ENCODE data around the gene LIX1L. TPM values are rescaled to one million over a fixed set of nuclear protein-coding genes. Genes with fewer than 3 reads are reported as not detected.

The LIX1L gene
- total RNA-seq, 1 donor from 2014 or later, result 32.8 TPM

DNA sequence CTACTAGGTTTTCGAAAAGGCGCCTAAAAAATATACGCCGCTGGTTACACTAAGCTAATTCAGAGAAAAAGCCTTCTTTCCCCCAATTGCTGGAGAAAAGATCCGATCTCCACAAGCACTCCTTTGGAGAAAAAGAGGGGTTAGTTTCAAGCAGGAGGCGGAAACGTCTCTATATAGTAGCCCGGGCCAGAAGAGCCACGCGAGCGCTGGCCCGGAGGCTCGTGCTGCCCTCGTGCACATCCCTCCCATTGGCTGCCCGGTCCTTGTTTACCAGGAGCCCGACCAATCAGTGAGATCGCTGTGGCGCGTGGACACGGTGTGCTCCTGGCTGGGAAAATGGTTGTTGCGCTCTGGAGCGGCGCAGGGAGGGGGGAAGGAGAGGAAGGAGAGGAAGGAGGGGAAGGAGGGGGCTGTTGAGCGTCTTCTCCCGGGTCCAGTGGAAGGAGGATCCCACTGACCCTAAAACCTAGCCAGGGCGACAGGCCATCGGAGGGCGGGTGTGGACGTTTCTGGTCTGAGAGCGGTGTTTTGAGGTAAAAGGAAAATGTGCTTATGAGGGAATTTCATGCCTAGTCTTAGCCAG is 38.7 kb upstream of the LIX1L start, which contains the start of gene TXNIP:
Gene TXNIP (minus strand): TSS at position 147 of the 583 bp plus-strand sequence. CDS start 313 bp downstream, outside the sequence.
- peak within 1 kb of the TSS; percentile 99 for H3K27ac ChIP-seq
- TF ChIP-seq, protein P1, sequence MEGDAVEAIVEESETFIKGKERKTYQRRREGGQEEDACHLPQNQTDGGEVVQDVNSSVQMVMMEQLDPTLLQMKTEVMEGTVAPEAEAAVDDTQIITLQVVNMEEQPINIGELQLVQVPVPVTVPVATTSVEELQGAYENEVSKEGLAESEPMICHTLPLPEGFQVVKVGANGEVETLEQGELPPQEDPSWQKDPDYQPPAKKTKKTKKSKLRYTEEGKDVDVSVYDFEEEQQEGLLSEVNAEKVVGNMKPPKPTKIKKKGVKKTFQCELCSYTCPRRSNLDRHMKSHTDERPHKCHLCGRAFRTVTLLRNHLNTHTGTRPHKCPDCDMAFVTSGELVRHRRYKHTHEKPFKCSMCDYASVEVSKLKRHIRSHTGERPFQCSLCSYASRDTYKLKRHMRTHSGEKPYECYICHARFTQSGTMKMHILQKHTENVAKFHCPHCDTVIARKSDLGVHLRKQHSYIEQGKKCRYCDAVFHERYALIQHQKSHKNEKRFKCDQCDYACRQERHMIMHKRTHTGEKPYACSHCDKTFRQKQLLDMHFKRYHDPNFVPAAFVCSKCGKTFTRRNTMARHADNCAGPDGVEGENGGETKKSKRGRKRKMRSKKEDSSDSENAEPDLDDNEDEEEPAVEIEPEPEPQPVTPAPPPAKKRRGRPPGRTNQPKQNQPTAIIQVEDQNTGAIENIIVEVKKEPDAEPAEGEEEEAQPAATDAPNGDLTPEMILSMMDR (IDR thresholded peaks at IDR 0.05), result no peak
- DNase-seq, result peak; percentile 100
- intact Hi-C loops (cut with DNase I), result no loop called here
- H3K36me3 ChIP-seq, result peaks cover 36% of the 10 kb centered on the region
- no peaks in the 10 kb centered on the region for H3K9me3 ChIP-seq
- ATAC-seq, result peak; percentile 93
- H3K27me3 ChIP-seq, result no peaks in the 10 kb centered on the region
- peak within 1 kb of the TSS; percentile 92 for H3K4me3 ChIP-seq
- H3K4me1 ChIP-seq, result peaks cover 49% of the 10 kb centered on the region

GRCh38 chr1:145995964-145996432 is 38.2 kb upstream of the LIX1L start:
- no peak for ATAC-seq
- peak overlapping the region; percentile 92 for H3K4me3 ChIP-seq
- intact Hi-C loops (cut with DNase I), result no loop called here
- peaks cover 48% of the 10 kb centered on the region for H3K4me1 ChIP-seq
- TF ChIP-seq, protein P1 (IDR thresholded peaks at IDR 0.05), result no peak
- peak overlapping the region; percentile 99 for H3K27ac ChIP-seq
- no peaks in the 10 kb centered on the region for H3K9me3 ChIP-seq
- H3K36me3 ChIP-seq, result peaks cover 36% of the 10 kb centered on the region
- DNase-seq, result no peak
- H3K27me3 ChIP-seq, result no peaks in the 10 kb centered on the region

GRCh38 chr1:145995148-145995881 is 37.5 kb upstream of the LIX1L start:
- Histone ChIP-seq H3K4me1 (peaks cover 52% of the 10 kb centered on the region), H3K36me3 (peaks cover 36% of the 10 kb centered on the region), H3K27me3 (no peaks in the 10 kb centered on the region), H3K27ac (peak overlapping the region; percentile 99), H3K9me3 (no peaks in the 10 kb centered on the region), H3K4me3 (peak overlapping the region; percentile 92)
- TF ChIP-seq, protein P1 (IDR thresholded peaks at IDR 0.05), result no peak
- intact Hi-C loops (cut with DNase I), result no loop called here
- DNase-seq, result no peak
- ATAC-seq, result no peak

DNA sequence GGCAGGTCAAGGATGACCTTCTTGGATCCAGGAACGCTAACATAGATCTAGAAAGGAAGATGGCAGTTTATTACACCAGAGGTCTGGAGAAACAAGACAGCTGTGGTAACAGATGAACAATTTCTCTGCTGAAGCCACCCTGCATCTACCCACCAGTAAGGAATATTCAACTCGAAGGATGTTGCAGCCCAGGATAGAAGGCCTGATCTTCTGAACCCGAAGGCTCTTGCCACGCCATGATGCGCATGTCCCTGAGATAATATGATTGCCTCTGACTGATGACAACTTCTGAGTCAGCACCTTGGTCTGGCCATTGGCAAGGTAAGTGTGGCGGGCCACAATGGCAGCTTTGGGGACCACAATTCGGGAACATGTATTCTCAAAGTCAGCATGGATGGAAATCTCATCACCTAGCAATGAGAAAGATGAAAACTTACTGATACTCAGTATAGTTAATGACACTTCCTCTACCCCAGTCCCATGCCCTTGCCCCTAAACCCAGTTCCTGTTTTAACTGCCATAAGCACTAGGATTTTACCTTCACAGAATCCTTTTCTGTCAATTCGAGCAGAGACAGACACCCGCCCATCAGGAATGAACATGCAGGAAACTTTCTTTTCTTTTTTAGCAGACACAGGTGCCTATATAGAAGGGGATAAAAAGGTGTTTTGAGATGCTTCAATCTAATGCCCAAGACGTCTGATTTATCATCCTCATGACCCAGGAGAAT is 36.7 kb upstream of the LIX1L start:
- intact Hi-C loops (cut with DNase I), result no loop called here

More for the DNA sequence above, 36.7 kb upstream of the LIX1L start:
- ATAC-seq (no peak), DNase-seq (no peak)
- Histone ChIP-seq H3K4me3 (peak overlapping the region; percentile 92), H3K27me3 (no peaks in the 10 kb centered on the region), H3K4me1 (peaks cover 48% of the 10 kb centered on the region), H3K9me3 (no peaks in the 10 kb centered on the region), H3K27ac (peak overlapping the region; percentile 99), H3K36me3 (peaks cover 36% of the 10 kb centered on the region)
- TF ChIP-seq, protein P1 (IDR thresholded peaks at IDR 0.05), result no peak
